Hematopoietic multipotent progenitor cell treated with erythropoietin and hydrocortisone succinate and interleukin-3 and kit ligand, for 8 days (in vitro differentiated cells): ENCODE results near the gene TRIM15.
"Not testable (repeated sequence)": the region's sequence is repeated elsewhere in the genome, so short reads cannot be mapped to it uniquely, and the experiment has no call there.

ENCODE experiments used
- DNase-seq: peaks from one replicate; pipeline ENCODE4 v3.0.0-alpha.2; 2015

TRIM15 gene

DNA sequence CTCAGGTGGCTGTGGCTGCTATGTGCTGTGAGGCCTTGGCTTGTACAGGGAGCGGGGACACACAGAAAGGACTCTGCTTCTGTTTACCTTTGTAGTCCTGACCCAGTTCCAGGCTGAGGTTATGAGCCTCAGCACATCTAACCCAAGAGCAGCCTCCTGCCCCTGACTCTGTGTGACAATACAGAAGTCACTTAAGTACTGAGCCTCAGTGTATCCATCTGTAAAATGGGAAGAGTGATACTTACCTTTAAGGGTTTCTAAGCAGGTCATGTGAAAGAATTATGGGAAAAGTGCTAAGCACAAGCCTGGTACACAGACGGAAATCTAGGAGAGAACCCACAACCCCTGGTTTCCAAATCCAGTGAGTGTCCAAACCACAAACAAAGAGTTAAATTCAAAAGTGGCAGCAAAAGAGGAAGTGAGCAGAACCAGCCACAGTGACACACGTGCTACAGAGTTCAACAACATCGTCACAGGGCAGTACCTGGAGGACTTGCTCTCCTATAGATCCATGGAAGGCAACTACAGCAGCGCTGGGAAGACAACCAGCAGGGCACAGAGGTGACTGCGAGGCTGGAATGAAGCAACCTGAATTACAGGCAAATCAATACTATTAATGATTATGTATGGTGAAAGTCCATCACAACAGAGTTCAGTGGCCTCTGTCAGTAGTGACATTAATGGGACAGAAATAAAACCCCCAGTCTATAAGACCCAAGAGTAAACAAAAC, 37.4 kb downstream of the TRIM15 start:
- peak; percentile 24 for DNase-seq

DNA sequence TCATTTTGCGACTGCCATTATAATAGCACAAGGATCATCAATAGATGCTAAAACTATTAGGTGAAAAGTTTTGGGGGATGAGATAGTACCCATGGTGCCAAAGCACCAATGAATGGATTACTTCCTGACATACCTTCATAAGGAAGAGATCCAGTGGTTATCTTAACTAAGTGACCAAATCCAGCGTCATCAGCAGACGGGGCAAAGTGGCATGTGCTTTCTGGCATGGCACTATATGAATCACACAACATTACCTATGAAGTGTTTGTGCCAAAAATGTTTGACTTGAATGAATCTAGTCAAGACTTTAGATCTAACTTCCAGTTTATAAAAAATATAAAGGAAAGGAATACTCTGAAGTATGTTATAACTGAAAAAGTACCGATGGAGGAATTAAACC, 39.0 kb downstream of the TRIM15 start:
- DNase-seq = no peak

GRCh38 chr6:30204116-30204515, 40.8 kb downstream of the TRIM15 start:
- no peak for DNase-seq

DNA sequence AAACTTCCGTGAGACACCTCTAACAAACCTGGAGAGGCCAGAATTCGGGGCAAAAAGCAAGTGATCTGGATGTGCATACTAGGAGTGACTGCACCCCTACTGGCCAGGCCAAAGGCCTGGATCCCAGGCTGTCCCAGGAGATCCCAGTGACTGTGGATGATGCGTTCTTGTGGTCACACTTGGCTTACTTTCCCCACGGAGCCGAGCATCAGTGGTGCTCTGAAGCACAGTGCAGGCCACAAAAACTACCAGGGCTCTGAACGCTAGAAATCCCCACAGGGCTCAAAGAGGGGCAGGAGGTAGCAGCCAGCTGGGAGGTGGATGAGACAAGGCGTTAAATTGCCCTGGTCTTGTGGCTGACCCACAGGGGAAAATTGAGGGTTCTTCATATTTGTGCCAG, 42.8 kb downstream of the TRIM15 start:
- no peak for DNase-seq

GRCh38 chr6:30206799-30207618, 43.7 kb downstream of the TRIM15 start:
- no peak for DNase-seq

DNA sequence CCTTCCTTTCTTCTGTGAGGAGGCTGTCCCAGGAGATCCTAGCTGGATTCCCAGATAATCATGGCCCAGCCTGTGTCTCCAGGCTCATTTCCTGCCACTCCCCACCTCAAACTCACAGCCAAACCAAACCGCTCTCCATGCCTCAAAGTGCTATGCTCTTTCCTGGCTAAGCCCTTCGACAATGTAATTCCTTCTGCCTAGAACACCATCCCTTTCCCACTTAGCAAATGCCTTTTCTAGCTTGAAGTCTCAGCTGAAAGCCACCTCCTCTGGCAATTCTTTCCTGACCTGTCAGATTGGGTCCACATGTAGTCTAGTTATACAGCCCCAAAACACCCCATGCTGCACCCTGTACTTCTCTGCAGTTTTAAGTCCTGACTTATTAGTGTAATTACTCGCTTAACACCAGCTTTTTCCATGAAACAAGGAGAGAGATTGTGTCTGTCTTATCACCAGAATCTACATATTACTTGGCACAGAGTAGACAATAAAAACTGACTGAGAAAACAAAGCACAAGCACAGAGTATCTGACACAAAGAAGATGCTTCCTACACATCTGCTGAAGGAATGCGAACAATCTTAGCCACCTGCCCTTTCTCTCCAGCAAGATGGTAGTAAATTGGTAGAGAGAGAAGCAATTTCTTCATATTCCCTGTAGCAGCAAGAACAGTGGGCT, 44.4 kb downstream of the TRIM15 start:
- DNase-seq = no peak

- DNase-seq = no peak
Measured at GRCh38 chr6:30211306-30211705, 48.0 kb downstream of the TRIM15 start.

DNA sequence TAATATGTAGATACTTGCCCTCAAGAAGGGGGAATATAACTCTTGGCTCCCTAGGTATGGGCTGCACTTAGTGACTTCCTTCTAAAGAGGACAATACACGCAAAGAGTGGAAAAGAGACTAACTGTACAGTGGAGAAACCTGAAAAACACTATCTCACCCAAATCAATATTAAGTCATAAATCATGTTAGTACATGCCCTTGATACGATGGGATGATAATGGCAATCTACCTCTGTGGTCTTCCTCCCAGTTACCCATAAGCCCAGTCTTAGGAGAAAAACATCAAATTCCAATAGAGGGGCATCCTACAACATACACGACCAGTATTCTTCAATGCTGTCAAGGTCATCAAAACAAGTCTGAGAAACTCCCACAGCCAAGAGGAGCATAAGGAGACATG, 48.6 kb downstream of the TRIM15 start:
- DNase-seq = no peak

- DNase-seq = peak; percentile 96
Measured at GRCh38 chr6:30212865-30213666, 49.7 kb downstream of the TRIM15 start, which contains the start of gene TRIM26. Gene TRIM26, minus strand, starts transcription at chr6:30213406. Its CDS starts 14,303 bp downstream, at chr6:30199103.

- DNase-seq = no peak
Measured at GRCh38 chr6:30213667-30213956, 50.3 kb downstream of the TRIM15 start.

DNA sequence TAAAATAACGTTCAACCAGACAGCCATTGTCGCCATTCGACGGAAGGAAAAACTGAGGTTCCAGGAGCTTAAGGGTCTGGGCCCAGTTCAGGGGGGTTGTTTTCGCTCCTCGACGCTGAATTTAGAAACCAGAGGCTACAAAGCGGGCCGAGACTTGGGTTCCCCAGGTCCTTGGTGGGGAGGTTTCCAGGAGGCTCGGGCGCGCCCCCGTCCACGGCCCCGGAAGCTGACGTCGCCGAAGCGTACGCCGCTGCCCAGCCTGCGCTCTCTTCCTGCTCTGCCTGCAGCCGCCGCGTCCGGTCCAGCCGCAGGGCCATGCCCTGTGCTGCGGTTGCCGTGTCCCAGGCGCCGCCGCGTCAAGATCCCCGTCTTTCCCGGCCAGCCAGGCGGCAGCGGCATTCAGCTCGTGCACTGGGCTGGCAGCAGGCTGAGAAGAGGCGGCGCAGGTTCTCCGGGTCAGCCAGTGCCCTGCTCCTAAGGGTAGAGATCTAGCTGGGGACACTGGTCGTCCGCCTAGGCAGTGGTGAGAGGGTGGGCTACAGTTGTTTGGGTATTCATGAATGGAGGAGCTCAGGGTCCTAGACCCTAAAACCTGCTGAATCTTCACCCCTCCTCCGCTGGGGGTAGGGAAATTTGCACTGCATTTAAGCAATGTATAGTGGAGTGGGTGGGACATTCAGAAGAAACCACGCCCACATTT, 50.8 kb downstream of the TRIM15 start:
- DNase-seq = peak; percentile 74

DNA sequence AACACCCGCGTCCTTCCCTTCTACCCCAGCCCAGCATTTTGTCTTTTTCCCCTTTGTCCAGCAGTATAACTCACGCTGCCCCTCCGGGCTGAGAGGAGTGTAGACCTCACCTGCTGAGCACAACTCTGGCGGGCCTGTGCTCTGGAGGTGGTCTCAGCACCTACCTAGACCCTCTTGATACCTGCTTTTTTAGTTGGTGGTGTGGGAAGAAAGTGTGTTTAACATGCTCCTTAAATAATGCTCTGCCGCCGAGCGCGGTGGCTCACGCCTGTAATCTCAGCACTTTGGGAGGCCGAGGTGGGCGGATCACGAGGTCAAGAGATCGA, 51.3 kb downstream of the TRIM15 start:
- DNase-seq = no peak

GRCh38 chr6:30216096-30216495, 52.8 kb downstream of the TRIM15 start:
- no peak for DNase-seq

DNA sequence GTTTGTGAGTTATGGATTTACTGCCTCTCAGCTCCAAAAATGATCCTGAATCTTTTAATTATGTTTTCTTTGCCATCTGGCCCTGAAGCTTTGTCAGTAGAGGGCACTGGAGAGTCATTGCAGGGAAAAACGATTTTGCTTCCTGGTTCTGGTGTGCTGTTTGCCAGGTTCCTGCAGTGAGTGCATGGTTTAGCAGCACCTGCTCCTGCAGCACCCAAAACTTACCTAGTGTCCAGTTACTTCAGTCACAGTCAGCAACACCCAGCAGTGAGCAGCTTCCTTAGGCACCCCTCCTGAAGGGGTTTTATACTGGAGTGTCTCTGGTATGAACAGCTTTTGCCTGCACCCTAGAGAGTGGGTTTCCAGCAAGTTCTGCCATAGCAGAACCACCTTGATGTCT, 55.9 kb downstream of the TRIM15 start:
- DNase-seq = peak; percentile 82

DNA sequence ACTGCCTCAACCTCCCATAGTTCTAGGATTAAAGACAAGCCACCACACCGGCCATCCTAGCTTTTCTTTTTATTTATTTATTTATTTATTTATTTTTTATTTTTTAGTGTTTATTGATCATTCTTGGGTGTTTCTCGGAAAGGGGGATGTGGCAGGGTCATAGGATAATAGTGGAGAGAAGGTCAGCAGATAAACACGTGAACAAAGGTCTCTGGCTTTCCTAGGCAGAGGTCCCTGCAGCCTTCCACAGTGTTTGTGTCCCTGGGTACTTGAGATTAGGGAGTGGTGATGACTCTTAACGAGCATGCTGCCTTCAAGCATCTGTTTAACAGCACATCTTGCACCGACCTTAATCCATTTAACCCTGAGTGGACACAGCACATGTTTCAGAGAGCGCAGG, 58.0 kb downstream of the TRIM15 start:
- DNase-seq = not testable (repeated sequence)

DNA sequence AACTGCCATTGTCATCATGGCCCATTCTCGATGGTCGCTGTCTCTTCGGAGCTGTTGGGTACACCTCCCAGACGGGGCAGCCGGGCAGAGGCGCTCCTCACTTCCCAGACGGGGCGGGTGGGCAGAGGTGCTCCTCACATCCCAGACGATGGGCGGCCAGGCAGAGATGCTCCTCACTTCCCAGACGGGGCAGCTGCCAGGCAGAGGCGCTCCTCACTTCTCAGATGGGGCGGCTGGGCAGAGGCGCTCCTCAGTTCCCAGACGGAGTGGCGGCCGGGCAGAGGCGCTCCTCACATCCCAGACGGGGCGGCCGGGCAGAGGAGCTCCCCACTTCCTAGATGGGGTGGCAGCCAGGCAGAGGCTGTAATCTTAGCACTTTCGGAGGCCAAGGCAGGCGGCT, 58.6 kb downstream of the TRIM15 start:
- not testable (repeated sequence) for DNase-seq
